Measurements from ENCODE around the gene GARS1. TPM values are rescaled to one million over a fixed set of nuclear protein-coding genes. Genes with fewer than 3 reads are reported as not detected.

GARS1 gene
- total RNA-seq, 2 experiments from 2014 or later = 178 to 375 TPM

GRCh38 chr7:30646154-30646553, 51.5 kb downstream of the GARS1 start:
- DNase-seq (ENCODE audit: low spot score) = no peak
- POLR2A ChIA-PET = interaction anchor here (0.7 kb wide), 1 partner anchor 32 kb away, joined by 4 read pairs; no protein-coding TSS in a partner anchor
- BruUV-seq (replicated peaks) = no TSS peak
- intact Hi-C loops (cut with micrococcal nuclease; ENCODE audit: unreplicated experiment) = no loop called here
- H3K79me2 ChIP-seq (ENCODE audit: insufficient read depth, low read depth, low read length) = no peaks in the 10 kb centered on the region
- H3K9me2 ChIP-seq (ENCODE audit: insufficient read depth, low read length) = no peaks in the 10 kb centered on the region
- no peaks in the 10 kb centered on the region for H3K4me1 ChIP-seq (ENCODE audit: insufficient read depth, low read length, poor library complexity, severe bottlenecking)
- no peak overlapping the region for H3K4me3 ChIP-seq (ENCODE audit: low read depth, low read length, poor library complexity, severe bottlenecking)
- no peak for TF ChIP-seq EZH2phosphoT487 (IDR thresholded peaks at IDR 0.05; ENCODE audit: borderline replicate concordance, low read depth, low read length)
- no peak for TF ChIP-seq CTCF (conservative IDR thresholded peaks at IDR 0.05; ENCODE audit: low read length)
- H3K4me2 ChIP-seq (ENCODE audit: low read length) = no peak overlapping the region
- H3K36me3 ChIP-seq (ENCODE audit: insufficient read depth, low read length) = peaks cover 36% of the 10 kb centered on the region
- no peaks in the 10 kb centered on the region for H3K9me3 ChIP-seq (ENCODE audit: low read length)
- H2AFZ ChIP-seq (ENCODE audit: low read length) = no peak overlapping the region
- CTCF ChIA-PET (ENCODE audit: unreplicated experiment) = no interaction called here
- H4K20me1 ChIP-seq (ENCODE audit: insufficient read depth, low read length) = no peaks in the 10 kb centered on the region; the same call in 1 of the 2 replicates
- no peak overlapping the region for H3K27ac ChIP-seq (ENCODE audit: low read depth, low read length, poor library complexity, severe bottlenecking)

- H3K9me2 ChIP-seq (ENCODE audit: insufficient read depth, low read length) = no peaks in the 10 kb centered on the region
- no peaks in the 10 kb centered on the region; the same call in 1 of the 2 replicates for H4K20me1 ChIP-seq (ENCODE audit: insufficient read depth, low read length)
- intact Hi-C loops (cut with micrococcal nuclease; ENCODE audit: unreplicated experiment) = no loop called here
- no peak overlapping the region for H3K27ac ChIP-seq (ENCODE audit: low read depth, low read length, poor library complexity, severe bottlenecking)
- H3K4me2 ChIP-seq (ENCODE audit: low read length) = no peak overlapping the region
- no peaks in the 10 kb centered on the region for H3K9me3 ChIP-seq (ENCODE audit: low read length)
- H3K36me3 ChIP-seq (ENCODE audit: insufficient read depth, low read length) = peaks cover 35% of the 10 kb centered on the region
- no peak overlapping the region for H3K4me3 ChIP-seq (ENCODE audit: low read depth, low read length, poor library complexity, severe bottlenecking)
- POLR2A ChIA-PET = no interaction called here
- CTCF ChIA-PET (ENCODE audit: unreplicated experiment) = no interaction called here
- no peaks in the 10 kb centered on the region for H3K4me1 ChIP-seq (ENCODE audit: insufficient read depth, low read length, poor library complexity, severe bottlenecking)
- TF ChIP-seq CTCF (conservative IDR thresholded peaks at IDR 0.05; ENCODE audit: low read length) = no peak
- no peak for TF ChIP-seq EZH2phosphoT487 (IDR thresholded peaks at IDR 0.05; ENCODE audit: borderline replicate concordance, low read depth, low read length)
- DNase-seq (ENCODE audit: low spot score) = no peak
- H2AFZ ChIP-seq (ENCODE audit: low read length) = no peak overlapping the region
- no TSS peak for BruUV-seq (replicated peaks)
- H3K79me2 ChIP-seq (ENCODE audit: insufficient read depth, low read depth, low read length) = no peaks in the 10 kb centered on the region
These were observed 53.1 kb downstream of the GARS1 start for GRCh38 chr7:30647589-30648364.
